ENCODE results near the gene SPNS1.

SPNS1 gene

GRCh38 chr16:29014561-29015069 lies 40.0 kb downstream of the SPNS1 start:
- no peak for FAIRE-seq
- no peak for DNase-seq (ENCODE audit: insufficient read length, low spot score)
- no peak for TF ChIP-seq CTCF (IDR thresholded peaks at IDR 0.05; ENCODE audit: insufficient read depth, missing control alignments)

- no peak for TF ChIP-seq CTCF (IDR thresholded peaks at IDR 0.05; ENCODE audit: insufficient read depth, missing control alignments)
- FAIRE-seq (no peak), DNase-seq (ENCODE audit: insufficient read length, low spot score) (no peak)
Measured at GRCh38 chr16:29022196-29022595, 47.6 kb downstream of the SPNS1 start.

- FAIRE-seq (no peak), DNase-seq (ENCODE audit: insufficient read length, low spot score) (no peak)
- TF ChIP-seq CTCF (IDR thresholded peaks at IDR 0.05; ENCODE audit: insufficient read depth, missing control alignments), result no peak
Measured at GRCh38 chr16:29023279-29024277, 49.0 kb downstream of the SPNS1 start.

- FAIRE-seq, result no peak
Measured at GRCh38 chr16:29024278-29024677, 49.7 kb downstream of the SPNS1 start.

GRCh38 chr16:29025218-29025617 lies 50.6 kb downstream of the SPNS1 start:
- TF ChIP-seq CTCF (IDR thresholded peaks at IDR 0.05; ENCODE audit: insufficient read depth, missing control alignments), result no peak
- DNase-seq (ENCODE audit: insufficient read length, low spot score) (no peak), FAIRE-seq (no peak)

More at GRCh38 chr16:29024278-29024677, 49.7 kb downstream of the SPNS1 start:
- no peak for TF ChIP-seq CTCF (IDR thresholded peaks at IDR 0.05; ENCODE audit: insufficient read depth, missing control alignments)
- DNase-seq (ENCODE audit: insufficient read length, low spot score), result no peak

GRCh38 chr16:29025735-29026134 lies 51.2 kb downstream of the SPNS1 start:
- TF ChIP-seq CTCF (IDR thresholded peaks at IDR 0.05; ENCODE audit: insufficient read depth, missing control alignments), result no peak
- FAIRE-seq (no peak), DNase-seq (ENCODE audit: insufficient read length, low spot score) (no peak)

Data from D721Med (cell line).